Activated CD4-positive, alpha-beta T cell treated with anti-CD3 and anti-CD28 coated beads, Interleukin-2, amount 50 U/mL, for 24 hours (primary cell): ENCODE data around the gene MAJIN.
A peak's percentile ranks its signal among the peaks of the same experiment; 100 is the strongest.
"Not testable (repeated sequence)": the region's sequence is repeated elsewhere in the genome, so short reads cannot be mapped to it uniquely, and the experiment has no call there.

Experiments
- DNase-seq, 2 donors: peaks; one replicate each; pipeline ENCODE4 v3.0.0-alpha.2; 2020; ENCODE audit warnings: low read depth in 1 of 2, low spot score in 1 of 2

The MAJIN gene

GRCh38 chr11:64971421-64972233 is at the start of gene MAJIN:
Gene MAJIN (minus strand): TSS chr11:64972108. CDS start chr11:64959405, 12,703 bp downstream.
- peak; percentile 75 to 88 for DNase-seq

GRCh38 chr11:65021509-65021908 is 49.6 kb upstream of the MAJIN start:
- no peak for DNase-seq

DNA sequence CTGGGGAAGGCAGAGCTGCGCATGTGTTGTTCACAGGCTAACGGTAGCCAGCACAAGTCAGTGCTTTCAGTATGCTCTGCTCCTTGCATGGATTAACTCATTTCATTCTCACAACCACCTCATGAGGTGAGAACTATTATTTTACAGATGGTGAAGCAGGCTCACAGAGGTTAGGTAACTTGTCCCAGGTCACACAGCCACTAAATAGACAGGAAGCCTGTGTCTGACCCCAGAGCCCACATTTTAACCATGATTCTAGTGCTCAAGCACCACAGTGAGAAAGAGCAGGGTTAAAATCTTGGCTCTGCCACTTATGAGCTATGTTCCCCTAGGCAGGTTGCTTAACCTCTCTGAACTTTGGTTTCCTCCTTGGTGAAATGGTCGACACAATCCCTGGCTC is 49.1 kb upstream of the MAJIN start:
- DNase-seq: no peak

DNA sequence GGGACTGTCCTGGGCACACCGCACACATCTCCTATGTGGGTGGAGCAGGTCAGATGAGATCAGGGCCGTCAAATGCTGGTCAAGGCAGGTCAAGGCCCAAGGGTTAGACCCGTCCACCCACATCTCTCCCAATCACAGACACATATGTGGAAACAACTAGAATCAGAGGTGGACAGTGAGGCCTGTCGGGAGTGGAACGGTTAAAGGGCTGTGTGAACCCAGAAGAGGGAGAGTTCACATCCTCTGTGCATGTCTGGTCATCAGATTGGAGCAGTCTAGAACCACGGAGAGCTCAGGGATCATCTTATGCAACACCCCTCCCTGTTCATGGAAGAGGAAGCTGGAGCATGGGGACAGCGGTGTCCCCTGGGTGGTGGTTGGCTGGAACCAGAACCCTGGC is 47.9 kb upstream of the MAJIN start:
- DNase-seq: no peak

DNA sequence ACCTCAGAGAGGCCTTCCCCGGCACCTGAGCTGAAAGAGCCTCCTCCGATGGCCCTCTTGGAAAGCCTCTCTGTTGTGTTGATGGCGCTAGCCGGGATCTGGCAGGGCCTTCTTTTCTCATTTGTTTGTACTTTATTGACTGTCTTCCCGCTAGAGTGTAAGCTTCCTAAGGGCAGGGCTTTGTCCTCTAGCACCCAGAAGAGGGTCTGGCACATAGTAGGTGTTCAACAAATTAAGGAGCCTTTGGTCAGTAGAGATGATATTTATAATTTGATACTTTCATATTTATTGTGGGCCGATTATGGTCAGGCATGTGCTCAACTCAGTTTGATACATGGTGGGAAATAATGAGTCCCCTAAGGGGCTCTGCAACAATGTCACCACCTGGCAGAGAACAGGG is 46.0 kb upstream of the MAJIN start:
- DNase-seq: no peak

DNA sequence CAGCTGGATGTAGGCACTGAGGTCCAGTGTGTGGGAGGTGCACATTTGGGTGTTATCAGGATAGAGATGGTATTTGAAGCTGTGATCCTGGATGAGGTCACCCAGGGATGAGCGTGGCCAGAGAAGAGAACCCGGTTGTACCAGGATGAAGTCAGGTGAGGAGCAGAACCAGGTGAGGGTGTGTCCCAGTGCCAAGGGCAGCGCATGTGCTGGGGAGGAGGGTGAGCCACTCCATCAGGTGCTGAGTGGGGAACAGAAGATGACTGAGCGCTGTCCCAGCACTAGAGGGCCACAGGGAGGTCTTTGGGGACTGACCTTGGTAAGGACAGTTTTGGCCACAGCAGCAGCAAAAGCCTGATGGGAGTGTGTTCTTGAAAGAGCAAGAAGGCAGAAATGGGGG is 44.8 kb upstream of the MAJIN start:
- DNase-seq: no peak

GRCh38 chr11:65014726-65015227 is 42.9 kb upstream of the MAJIN start:
- no peak for DNase-seq

DNA sequence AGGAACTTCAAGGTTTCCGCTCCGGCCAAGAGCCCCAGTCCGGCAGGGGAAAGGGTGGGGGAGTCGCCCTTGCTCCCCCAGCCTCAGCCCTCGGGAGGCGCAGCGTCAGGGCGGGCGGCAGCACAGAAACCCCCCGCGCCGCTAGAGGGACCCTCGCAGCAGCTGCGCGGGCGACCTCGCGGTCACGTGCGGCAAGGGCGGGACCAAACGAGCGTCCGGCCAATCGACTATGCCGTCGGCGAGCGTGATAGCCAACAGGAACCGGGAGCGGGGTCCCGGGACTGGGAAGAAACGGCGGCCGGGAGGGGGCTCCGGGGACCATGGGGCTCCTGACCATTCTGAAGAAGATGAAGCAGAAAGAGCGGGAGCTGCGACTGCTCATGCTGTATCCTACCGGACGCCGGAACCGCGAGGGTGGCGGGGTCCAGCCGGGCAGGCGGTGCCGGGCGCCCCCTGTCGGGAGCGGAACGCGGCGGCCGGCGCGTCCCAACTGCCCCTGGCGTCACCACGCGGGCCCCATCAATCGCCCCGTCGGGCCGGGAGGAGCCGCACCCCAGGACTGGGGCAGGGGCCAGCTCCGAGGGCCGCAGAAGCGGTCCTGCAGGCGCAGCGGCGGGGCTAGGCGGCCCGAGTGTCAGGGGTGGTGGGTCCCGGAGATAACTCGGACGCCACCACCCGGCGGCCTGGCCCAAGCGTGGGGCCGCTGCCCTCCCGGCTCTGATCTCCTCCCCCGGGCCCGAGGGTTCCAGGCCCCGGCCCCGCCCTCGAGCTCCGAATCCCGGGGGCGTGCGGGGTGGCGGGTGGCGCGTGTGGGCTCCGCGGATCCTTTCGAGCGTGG is 42.2 kb upstream of the MAJIN start, which contains the start of gene ARL2:
Gene ARL2 (plus strand): TSS at position 273 of the 838 bp plus-strand sequence. CDS start 48 bp downstream, at position 321.
- DNase-seq: peak; percentile 75 to 77

- peak; percentile 80 to 90 for DNase-seq
Measured at GRCh38 chr11:65013130-65013887, 41.4 kb upstream of the MAJIN start.

DNA sequence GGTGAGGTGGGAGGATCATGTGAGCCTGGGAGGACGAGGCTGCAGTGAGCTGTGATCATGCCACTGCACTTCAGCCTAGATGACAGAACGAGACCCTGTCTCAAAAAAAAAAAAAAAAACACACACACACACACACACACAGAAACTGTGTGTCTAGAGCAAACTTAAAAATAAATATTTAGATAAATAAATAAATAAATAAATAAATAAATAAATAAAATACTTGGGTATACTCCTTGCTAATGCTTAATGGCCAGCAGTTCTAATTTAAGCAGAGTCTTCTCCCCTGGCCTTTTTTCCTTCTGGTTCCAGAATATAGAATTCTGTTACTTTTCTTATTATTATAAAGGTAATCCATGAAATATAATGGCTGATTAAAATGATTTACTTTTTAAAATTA is 37.0 kb upstream of the MAJIN start:
- no peak for DNase-seq

- no peak for DNase-seq
Measured at GRCh38 chr11:65008016-65008415, 36.1 kb upstream of the MAJIN start.

DNA sequence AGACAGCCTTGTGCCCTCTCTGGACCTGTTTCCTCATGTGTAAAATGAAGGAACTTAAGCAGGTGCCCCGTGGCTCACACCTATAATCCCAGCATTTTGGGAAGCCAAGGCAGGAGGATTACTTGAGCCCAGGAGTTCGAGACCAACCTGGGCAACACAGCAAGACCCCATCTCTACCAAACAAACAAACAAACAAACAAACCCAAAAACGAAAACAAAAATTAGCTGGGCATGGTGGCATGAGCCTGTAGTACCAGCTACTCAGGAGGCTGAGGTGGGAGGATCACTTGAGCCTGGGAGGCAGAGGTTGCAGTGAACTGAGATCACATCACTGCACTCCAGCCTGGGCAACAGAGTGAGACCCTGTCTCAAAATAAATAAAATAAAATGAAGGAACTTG is 32.1 kb upstream of the MAJIN start:
- DNase-seq: not testable (repeated sequence)

DNA sequence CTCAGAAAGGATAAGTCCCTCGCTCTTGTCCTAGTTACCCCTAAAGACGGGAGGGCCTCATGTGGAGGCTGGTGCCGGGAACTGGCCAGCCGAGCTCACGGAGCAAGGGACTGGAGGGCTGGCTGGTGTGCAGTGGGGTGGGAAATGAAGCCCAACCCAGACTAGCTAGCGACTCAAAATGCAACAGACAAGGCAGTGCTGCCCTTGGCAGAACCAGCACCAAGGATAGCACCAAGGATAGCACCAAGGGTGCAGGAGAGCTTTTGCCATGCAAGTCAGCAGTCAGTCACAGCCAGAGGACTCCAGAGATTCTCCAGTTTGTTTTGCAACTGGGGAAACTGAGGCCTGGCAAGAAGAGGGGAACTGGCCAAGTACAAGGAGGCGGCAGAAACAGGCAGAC is 31.4 kb upstream of the MAJIN start:
- DNase-seq: no peak

- DNase-seq: no peak
Measured at GRCh38 chr11:65002706-65003105, 30.8 kb upstream of the MAJIN start.

DNA sequence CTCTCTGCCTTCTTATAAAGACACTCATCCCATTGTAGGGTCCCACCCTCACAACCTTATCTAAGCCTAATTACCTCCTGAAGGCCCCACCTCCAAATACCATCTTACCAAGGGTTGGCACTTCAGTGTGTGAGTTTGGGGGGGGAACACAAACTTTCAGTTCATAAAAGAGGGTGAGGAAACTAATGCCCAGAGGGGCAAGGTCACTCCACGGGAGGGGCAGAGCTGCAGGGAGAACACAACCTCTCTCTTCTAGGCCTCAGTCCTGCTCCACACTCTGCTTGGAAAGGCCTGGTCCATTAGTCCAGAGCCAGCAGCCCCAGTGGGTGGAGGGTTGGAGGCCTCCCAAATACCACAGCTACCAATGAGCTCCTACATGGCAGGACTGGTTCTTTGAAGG is 27.6 kb upstream of the MAJIN start:
- DNase-seq: no peak

GRCh38 chr11:64998690-64999431 is 27.0 kb upstream of the MAJIN start:
- DNase-seq: no peak

GRCh38 chr11:64998141-64998540 is 26.2 kb upstream of the MAJIN start:
- DNase-seq: no peak

- DNase-seq: no peak
Measured at GRCh38 chr11:64996710-64997380, 24.9 kb upstream of the MAJIN start, which contains the start of gene BATF2. Gene BATF2 (minus strand): TSS chr11:64996971. CDS start chr11:64996914, 57 bp downstream.

DNA sequence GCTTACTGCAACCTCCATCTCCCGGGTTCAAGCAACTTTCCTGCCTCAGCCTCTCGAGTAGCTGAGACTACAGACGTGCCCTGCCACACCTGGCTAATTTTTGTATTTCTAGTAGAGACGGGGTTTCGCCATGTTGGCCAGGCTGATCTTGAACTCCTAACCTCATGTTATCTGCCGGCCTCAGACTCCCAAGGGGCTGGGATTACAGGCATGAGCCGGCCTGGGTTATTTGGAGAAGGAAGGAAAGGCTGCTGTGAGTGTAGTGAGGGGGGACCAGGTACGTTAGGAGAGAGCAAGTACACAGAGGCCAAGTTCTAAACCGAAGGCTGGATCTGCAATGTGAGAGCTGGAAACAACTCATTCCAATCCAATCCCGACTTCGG is 24.4 kb upstream of the MAJIN start:
- no peak for DNase-seq

DNA sequence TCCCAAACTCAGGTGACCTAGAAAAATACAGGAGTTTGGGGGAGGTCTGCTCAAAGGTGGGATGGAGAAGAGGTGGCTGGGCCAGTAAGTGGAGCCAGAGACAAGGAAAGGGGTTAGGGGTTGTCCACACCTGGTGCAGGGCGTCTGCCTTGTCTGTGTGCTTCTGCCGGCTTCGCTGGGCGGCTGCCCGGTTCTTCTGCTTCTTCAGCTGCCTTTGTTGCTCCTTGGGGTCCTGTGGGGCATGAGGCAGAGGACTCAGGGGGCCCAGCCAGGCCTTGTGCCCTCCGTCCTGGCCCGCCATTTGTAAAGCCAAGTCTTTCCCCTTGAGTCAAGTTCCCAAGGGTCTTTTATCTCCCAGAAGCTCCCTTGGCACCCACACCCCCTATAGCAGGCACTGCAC is 22.4 kb upstream of the MAJIN start:
- DNase-seq: no peak
